Measurements from ENCODE around the gene PRRG3.

PRRG3 gene

DNA sequence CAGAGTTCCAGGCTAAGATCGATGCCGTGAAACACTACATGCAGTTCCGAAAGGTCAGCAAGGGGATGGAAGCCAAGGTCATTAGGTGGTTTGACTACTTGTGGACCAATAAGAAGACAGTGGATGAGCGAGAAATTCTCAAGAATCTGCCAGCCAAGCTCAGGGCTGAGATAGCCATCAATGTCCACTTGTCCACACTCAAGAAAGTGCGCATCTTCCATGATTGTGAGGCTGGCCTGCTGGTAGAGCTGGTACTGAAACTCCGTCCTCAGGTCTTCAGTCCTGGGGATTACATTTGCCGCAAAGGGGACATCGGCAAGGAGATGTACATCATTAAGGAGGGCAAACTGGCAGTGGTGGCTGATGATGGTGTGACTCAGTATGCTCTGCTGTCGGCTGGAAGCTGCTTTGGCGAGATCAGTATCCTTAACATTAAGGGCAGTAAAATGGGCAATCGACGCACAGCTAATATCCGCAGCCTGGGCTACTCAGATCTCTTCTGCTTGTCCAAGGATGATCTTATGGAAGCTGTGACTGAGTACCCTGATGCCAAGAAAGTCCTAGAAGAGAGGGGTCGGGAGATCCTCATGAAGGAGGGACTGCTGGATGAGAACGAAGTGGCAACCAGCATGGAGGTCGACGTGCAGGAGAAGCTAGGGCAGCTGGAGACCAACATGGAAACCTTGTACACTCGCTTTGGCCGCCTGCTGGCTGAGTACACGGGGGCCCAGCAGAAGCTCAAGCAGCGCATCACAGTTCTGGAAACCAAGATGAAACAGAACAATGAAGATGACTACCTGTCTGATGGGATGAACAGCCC lies 48.6 kb downstream of the PRRG3 start:
- no peak for DNase-seq (ENCODE audit: low read depth in 2 of 2)

DNA sequence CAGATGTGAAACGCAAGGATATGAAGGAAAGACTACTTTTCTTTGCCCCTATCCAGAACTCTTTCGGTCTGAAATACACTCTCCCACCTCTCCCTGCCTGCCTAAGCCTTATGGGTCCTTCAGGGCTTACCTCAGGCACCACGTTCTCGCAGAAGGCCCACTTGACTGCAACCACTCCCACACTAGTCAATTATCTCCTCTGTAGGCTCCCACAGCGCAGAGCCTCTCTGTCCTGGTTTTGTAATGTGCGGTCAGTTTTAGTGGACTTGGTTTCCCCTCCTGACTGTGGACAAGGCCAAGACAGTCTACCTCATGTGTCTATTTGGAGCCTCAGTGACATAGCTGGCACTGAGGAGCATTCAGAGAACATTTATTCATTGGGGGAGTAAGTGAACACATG lies 50.4 kb downstream of the PRRG3 start:
- no peak for DNase-seq (ENCODE audit: low read depth in 2 of 2)

DNA sequence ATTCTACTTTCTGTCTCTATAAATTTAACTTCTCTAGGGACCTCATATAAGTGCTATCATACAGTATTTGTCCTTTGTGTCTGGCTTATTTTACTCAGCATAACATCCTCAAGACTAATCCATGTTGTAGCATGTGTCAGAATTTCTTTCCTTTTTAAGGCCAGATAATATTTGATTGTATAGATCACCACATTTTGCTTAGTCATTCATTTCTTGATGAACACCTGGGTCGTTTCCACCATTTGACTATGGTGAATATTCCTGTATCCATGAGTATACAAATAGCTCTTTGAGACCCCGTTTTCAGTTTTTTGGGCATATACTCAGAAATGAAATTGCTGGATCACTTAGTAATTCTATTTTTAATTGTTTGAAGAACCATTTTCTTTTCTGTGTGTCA lies 51.2 kb downstream of the PRRG3 start:
- no peak for DNase-seq (ENCODE audit: low read depth in 2 of 2)

DNA sequence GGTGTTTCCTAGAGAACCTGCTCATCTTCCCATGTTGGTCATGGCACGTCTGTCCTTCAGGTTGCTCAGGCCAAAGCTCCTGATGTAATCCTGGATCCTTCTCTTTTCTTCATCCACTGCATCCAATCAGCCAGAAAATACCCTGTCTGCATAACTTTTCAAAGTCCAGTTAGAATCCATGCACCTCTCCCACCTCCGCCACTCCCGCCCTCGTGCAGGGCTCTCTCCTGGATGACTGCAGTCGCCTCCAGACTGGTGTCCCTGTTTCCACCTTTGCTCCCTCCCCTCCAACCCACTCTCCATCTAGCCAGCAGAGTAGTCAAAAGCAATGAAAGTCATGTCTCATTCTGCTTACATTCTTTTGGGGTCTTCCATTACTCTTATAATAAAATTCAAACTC lies 55.3 kb downstream of the PRRG3 start:
- DNase-seq (ENCODE audit: low read depth in 2 of 2), result no peak

DNA sequence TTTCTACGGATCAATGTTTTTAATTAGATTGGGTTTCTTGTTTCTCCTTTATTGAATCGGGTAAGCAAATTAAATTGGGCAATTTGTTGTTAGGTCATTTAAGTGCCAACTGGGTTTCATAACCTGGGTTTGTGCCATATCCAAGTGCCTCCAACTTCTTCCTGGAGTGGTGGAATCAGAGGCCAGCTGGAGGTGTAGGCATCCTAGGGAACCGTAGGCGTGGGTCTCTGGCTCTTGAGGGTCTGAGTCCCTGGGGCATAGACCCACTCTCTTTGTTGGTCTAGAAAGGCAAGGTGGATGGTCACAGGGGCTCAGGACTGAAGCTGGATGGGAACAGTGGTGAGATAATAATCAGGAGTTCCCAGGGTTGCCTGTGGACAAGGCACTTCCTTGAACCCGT lies 57.6 kb downstream of the PRRG3 start:
- no peak for DNase-seq (ENCODE audit: low read depth in 2 of 2)

DNA sequence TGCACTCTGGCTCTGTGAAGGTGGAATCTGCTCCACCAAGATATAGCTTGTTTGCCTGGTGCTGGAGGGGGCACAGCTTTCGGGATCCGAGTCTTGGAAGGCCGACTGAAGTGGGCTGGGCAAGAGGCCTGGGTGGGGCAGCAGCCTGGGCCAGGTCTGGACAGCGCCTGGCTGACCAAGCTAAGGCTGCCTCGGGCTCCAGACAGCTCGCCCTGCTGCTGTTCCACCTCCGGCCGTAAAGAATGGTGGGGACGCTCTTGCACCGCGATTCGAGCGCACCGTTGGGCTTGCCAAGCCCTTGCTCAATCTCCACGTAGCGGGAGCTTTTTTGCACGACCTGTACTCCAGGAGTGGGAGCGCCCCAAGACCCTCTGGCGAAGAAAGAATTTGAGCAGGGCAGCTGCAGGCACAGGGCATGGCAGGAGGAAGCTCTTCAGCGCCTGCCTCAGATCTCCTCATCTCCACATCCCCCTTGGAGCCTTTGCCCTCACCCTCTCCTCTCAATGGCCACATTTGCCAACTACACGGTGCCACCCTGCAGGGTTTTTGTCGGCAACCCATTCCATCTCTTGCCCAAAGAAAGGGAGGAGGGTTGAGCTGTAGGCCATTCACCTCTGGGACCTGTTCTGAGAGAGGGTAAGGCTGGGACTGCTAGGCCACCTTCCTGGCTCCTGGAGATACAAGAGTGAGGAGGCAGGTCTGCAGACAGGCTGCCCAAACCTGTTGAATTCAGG lies 58.2 kb downstream of the PRRG3 start:
- DNase-seq (ENCODE audit: low read depth in 2 of 2), result no peak

DNA sequence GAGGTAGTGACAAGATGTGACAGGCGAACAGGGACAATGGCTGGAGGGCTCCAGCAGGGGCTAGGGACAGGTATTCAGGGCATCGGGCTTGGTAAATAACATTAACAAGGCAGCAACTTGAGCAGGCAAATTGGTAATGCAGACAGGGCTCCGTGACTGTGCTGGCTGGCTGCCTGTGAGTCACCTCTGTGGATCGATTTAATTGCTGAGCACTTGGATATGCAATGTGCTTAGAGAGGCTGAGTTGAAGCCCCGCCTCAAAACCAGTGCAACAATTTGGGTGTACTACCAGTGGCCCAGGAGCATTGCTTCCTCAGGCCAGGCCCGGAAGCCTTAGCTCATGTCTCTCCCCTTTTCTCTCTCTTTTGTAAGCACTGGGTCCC lies 58.8 kb downstream of the PRRG3 start:
- no peak for DNase-seq (ENCODE audit: low read depth in 2 of 2)

DNA sequence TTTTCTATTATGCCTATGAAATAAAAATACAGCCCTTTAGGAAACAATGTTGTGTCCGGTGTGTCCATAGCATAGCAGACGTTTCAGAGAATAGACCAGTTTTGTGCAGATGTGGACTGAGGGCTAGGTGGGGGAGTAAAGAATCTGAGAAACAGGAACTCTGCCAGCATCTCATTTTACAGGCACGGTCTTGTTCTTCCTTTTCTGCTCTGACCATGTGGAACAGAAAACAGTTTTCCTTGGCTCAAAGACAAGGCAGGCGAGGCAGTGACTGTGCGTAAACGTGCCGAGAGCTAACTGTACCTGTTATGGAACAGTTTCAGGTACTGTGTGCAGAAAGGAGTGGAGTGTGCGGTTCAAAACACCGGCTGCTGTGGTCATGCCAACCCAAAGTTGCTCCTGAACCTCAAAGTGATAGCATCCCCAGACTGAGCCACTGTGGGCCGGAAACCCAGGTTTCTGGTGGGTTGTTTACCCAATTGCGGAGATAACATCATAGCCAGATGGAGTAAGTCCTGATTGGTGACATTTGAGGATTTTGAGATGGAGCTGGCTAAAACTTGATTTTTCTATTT lies 59.5 kb downstream of the PRRG3 start:
- no peak for DNase-seq (ENCODE audit: low read depth in 2 of 2)

Data from activated CD8-positive, alpha-beta memory T cell treated with anti-CD3 and anti-CD28 coated beads for 4 hours (primary cell).